ENCODE measurements around the gene SUPT20H. TPM values are rescaled to one million over a fixed set of nuclear protein-coding genes. Genes with fewer than 3 reads are reported as not detected.

Gene SUPT20H
- total RNA-seq, 6 donors from 2014 or later: 31.7 to 82.7 (median 44.0) TPM

- 79 to 97% methylated on average over 1 of the region's 1 CpG for WGBS, 2 donors
- H3K27ac ChIP-seq: no peak overlapping the region
- no peak for ATAC-seq (ENCODE audit: low FRiP score in 2 of 2)
- no peaks in the 10 kb centered on the region for H3K27me3 ChIP-seq
- no peak for DNase-seq
- no peaks in the 10 kb centered on the region for H3K4me1 ChIP-seq
- TF ChIP-seq POLR2A (IDR thresholded peaks at IDR 0.05) (no peak), EP300 (IDR thresholded peaks at IDR 0.05) (no peak), POLR2AphosphoS5 (IDR thresholded peaks at IDR 0.05) (no peak), CTCF (IDR thresholded peaks at IDR 0.05) (no peak)
- no peak overlapping the region for H3K4me3 ChIP-seq
- H3K36me3 ChIP-seq: peaks cover 5 to 75% (median 23%) of the 10 kb centered on the region in 4 donors
- H3K9me3 ChIP-seq: peaks cover 0 to 4% (median 0%) of the 10 kb centered on the region in 4 donors
Measured at GRCh38 chr13:36975172-36975571, 84.3 kb downstream of the SUPT20H start.

DNA sequence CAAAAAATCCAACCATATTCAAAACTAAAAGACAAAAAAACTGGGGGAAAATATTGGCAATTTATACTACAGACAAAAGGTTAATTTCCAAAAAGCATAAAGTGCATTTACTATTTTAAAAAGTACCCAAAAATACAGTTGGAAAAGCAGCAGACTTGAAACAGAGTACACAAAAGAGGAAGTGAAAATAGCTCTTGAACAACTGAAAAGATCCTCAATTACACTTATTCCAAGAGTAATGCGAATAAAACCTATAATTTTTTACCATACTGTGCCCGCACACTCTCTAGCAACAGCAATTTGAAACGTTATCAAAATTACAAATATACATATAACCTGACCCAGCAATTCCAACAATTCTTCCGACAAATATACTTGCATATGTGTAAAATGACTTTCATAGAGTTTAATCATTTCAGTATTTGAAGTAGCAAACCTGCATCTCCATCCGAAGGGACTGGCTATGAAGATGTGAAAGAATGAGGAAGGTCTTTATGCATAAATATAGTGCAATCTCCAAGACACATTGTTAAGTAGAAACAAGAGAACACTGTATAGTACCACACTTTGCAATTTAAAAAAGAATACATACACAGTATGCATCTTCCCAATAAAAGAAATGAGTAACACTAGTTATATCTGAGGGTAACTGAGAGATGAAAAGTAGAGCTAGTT is 85.7 kb downstream of the SUPT20H start:
- no peaks in the 10 kb centered on the region for H3K4me1 ChIP-seq
- no peak overlapping the region for H3K4me3 ChIP-seq
- H3K27me3 ChIP-seq: no peaks in the 10 kb centered on the region
- H3K27ac ChIP-seq: no peak overlapping the region
- H3K9me3 ChIP-seq: peaks cover 0 to 4% (median 0%) of the 10 kb centered on the region in 4 donors
- 87 to 93% methylated on average over 5 of the region's 5 CpGs for WGBS, 2 donors
- no peak for DNase-seq
- peaks cover 5 to 68% (median 23%) of the 10 kb centered on the region in 4 donors for H3K36me3 ChIP-seq
- no peak for ATAC-seq (ENCODE audit: low FRiP score in 2 of 2)
- no peak for TF ChIP-seq POLR2AphosphoS5 (IDR thresholded peaks at IDR 0.05)
- no peak for TF ChIP-seq POLR2A (IDR thresholded peaks at IDR 0.05)
- no peak for TF ChIP-seq CTCF (IDR thresholded peaks at IDR 0.05)
- TF ChIP-seq EP300 (IDR thresholded peaks at IDR 0.05): no peak

DNA sequence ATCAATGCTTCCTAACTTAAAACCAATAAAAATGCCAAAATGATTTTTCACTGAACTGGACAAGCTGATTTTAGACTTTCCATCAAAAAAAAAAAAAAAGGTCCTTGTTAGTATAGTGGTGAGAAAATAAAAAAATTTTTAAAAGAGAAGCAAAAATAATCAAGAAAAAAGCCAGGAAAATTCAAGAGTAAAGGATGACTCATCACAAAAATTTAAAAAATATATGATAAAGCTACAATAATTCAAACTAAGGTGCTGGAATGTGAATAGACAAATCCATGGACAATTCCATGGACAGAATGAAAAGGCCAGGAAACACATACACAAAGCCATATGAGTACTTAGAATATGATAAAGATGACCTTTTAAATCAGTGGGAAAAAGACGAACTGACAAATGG is 86.5 kb downstream of the SUPT20H start:
- Histone ChIP-seq H3K9me3 (peaks cover 0 to 4% (median 0%) of the 10 kb centered on the region in 4 donors), H3K4me1 (no peaks in the 10 kb centered on the region), H3K27me3 (no peaks in the 10 kb centered on the region), H3K36me3 (peaks cover 5 to 66% (median 25%) of the 10 kb centered on the region in 4 donors), H3K4me3 (no peak overlapping the region), H3K27ac (no peak overlapping the region)
- DNase-seq (no peak), ATAC-seq (ENCODE audit: low FRiP score in 2 of 2) (no peak)
- TF ChIP-seq CTCF (IDR thresholded peaks at IDR 0.05): no peak
- no peak for TF ChIP-seq POLR2A (IDR thresholded peaks at IDR 0.05)
- TF ChIP-seq POLR2AphosphoS5 (IDR thresholded peaks at IDR 0.05): no peak
- no peak for TF ChIP-seq EP300 (IDR thresholded peaks at IDR 0.05)
- 92 to 100% methylated on average over 1 of the region's 1 CpG for WGBS, 2 donors

- WGBS, 2 donors: 95 to 97% methylated on average over 4 of the region's 4 CpGs
- Histone ChIP-seq H3K4me3 (no peak overlapping the region), H3K27ac (no peak overlapping the region), H3K36me3 (peaks cover 18 to 71% (median 36%) of the 10 kb centered on the region in 4 donors), H3K27me3 (no peaks in the 10 kb centered on the region), H3K9me3 (no peaks in the 10 kb centered on the region), H3K4me1 (no peaks in the 10 kb centered on the region)
- TF ChIP-seq POLR2AphosphoS5 (IDR thresholded peaks at IDR 0.05) (no peak), POLR2A (IDR thresholded peaks at IDR 0.05) (no peak), EP300 (IDR thresholded peaks at IDR 0.05) (no peak), CTCF (IDR thresholded peaks at IDR 0.05) (no peak)
- ATAC-seq (ENCODE audit: low FRiP score in 2 of 2) (no peak), DNase-seq (no peak)
Measured at GRCh38 chr13:36966404-36966803, 93.1 kb downstream of the SUPT20H start.

DNA sequence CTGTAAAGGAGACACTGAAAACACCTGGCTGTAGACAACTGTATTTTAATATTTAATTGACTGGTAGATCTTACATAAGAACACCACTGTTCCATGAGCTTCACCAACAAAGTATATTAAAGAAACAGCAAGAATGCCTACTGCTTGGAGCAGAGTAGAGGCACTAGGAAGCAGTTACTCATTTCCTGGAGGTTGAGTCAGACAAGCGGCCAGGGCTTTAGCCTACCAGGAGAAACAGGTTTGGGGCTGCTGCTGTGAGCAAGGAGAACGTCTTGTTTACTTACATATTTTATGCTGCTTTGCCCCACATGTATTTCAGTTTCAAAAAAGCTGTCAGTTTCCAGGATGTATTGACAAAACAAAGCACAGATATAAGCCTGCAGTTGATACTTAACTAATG is 93.7 kb downstream of the SUPT20H start:
- TF ChIP-seq CTCF (IDR thresholded peaks at IDR 0.05) (no peak), POLR2AphosphoS5 (IDR thresholded peaks at IDR 0.05) (no peak), POLR2A (IDR thresholded peaks at IDR 0.05) (no peak), EP300 (IDR thresholded peaks at IDR 0.05) (no peak)
- Histone ChIP-seq H3K36me3 (peaks cover 13 to 71% (median 37%) of the 10 kb centered on the region in 4 donors), H3K9me3 (no peaks in the 10 kb centered on the region), H3K4me3 (no peak overlapping the region), H3K27ac (no peak overlapping the region), H3K27me3 (no peaks in the 10 kb centered on the region), H3K4me1 (no peaks in the 10 kb centered on the region)
- DNase-seq: no peak
- no peak for ATAC-seq (ENCODE audit: low FRiP score in 2 of 2)
- 79 to 86% methylated on average over 2 of the region's 2 CpGs for WGBS, 2 donors

All from upper lobe of left lung (tissue), 6 donors.